Measurements from ENCODE around the gene PGAM2.

PGAM2 gene

DNA sequence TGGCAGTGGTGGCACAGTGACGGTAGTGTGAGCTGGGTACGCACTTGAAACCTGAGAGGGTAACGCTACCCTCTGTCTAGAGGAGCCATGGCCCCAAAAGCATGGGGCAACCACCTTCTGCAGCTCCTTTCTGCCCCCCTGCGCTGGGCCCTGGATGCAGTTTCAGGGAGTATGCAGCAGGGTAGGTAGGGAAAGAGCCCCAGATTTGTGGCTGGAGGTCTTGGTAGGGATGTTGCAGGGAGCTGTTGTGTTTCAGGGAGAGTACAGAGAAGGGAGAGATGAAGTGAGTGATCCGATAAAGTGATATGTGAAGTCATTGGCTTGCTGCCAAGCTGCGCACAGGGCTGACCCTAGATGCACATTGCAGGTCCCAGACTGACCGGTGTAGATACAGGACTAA, 2.7 kb upstream of the PGAM2 start:
- no peaks in the 10 kb centered on the region for H3K27me3 ChIP-seq (ENCODE audit: low read depth, low read length)
- H3K27ac ChIP-seq (ENCODE audit: low read length) = no peak overlapping the region
- H3K4me1 ChIP-seq (ENCODE audit: control insufficient read depth in 1 of 2, insufficient read depth in 2 of 2, low read length in 2 of 2) = peaks cover 12 to 27% of the 10 kb centered on the region in 2 donors
- H3K4me3 ChIP-seq (ENCODE audit: low read depth in 1 of 2, low read length in 2 of 2) = no peak overlapping the region
- peaks cover 6% of the 10 kb centered on the region in 2 donors for H3K36me3 ChIP-seq (ENCODE audit: control insufficient read depth in 1 of 2, insufficient read depth in 2 of 2, low read length in 2 of 2)
- no peaks in the 10 kb centered on the region for H3K9me3 ChIP-seq (ENCODE audit: control insufficient read depth in 1 of 2, low read length in 2 of 2)

DNA sequence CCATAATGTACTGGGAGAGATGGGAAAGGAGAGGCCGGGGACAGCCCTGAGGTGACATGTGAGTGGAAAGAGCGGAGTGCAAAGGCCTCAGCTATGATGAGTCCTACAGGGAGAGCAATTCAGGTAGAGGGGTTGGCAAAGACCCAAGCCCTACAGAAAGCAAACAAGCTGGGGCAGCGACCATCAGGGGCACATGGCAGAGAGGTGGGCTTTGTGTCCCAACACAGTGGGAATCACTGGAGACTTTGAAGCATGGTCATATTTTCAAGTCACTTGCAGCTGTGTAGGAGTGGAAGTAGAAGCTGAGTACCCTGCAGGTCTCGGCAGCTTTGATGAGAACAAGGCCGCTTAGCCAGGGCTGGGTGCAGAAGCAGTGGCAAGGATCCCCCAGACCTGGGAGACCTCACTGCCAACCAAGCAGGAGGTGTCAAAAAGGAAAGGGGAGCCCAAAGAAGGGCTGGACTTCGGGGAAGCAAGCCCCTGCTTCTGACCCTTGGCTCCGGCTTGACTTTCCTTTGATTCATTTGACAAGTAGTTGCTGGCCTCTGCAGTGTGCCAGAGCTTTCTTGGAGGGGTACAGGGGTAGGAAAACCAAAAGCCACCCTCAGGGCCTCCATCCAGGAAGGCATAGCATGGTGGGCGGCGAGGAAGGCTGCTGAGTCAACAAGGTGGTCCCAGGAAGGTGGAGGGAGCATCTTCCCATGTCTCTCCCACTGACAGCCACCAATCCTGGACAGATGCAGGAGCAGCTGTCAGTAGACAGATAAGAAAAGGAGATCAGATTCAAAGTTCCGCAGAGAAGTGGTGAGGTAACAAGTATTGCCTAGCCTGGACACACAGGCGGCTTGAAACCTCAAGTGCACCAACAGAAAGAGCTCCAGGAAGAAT, 1.9 kb upstream of the PGAM2 start:
- peaks cover 0 to 2% of the 10 kb centered on the region in 2 donors for H3K36me3 ChIP-seq (ENCODE audit: control insufficient read depth in 1 of 2, insufficient read depth in 2 of 2, low read length in 2 of 2)
- H3K4me3 ChIP-seq (ENCODE audit: low read depth in 1 of 2, low read length in 2 of 2) = no peak overlapping the region
- no peaks in the 10 kb centered on the region for H3K9me3 ChIP-seq (ENCODE audit: control insufficient read depth in 1 of 2, low read length in 2 of 2)
- no peak overlapping the region for H3K27ac ChIP-seq (ENCODE audit: low read length)
- H3K4me1 ChIP-seq (ENCODE audit: control insufficient read depth in 1 of 2, insufficient read depth in 2 of 2, low read length in 2 of 2) = peaks cover 5 to 20% of the 10 kb centered on the region in 2 donors
- no peaks in the 10 kb centered on the region for H3K27me3 ChIP-seq (ENCODE audit: low read depth, low read length)

DNA sequence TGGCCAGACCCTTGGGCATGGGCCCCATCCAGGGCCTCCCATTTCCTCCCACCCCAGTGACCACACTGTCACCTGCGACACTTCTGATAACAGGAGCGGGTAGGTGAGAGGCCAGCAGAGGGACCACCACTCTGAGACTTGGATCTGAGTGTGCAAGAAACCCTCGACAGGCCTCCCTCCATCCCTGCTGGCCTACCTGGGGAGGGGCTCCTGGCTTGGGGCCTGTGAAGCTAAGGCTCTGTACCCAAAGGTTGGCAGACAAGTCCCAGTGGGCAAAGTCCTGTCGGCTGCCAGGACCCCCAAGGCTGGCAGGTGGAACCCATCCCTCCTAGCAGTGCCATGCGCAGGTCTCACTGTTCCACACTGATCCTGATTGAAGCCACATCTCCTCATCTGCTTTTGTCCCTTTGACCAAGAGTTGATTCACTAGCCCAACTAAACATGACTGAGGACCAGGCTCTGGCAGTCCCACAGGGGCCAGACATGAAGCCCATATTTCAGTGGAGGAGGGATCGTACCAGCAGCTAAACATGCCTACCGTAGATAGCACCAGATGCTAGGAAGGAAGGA, 1.2 kb upstream of the PGAM2 start:
- Histone ChIP-seq H3K36me3 (ENCODE audit: control insufficient read depth in 1 of 2, insufficient read depth in 2 of 2, low read length in 2 of 2) (peaks cover 6 to 9% of the 10 kb centered on the region in 2 donors), H3K4me3 (ENCODE audit: low read depth in 1 of 2, low read length in 2 of 2) (no peak overlapping the region), H3K4me1 (ENCODE audit: control insufficient read depth in 1 of 2, insufficient read depth in 2 of 2, low read length in 2 of 2) (peaks cover 0 to 15% of the 10 kb centered on the region in 2 donors), H3K27ac (ENCODE audit: low read length) (no peak overlapping the region), H3K27me3 (ENCODE audit: low read depth, low read length) (no peaks in the 10 kb centered on the region), H3K9me3 (ENCODE audit: control insufficient read depth in 1 of 2, low read length in 2 of 2) (no peaks in the 10 kb centered on the region)

DNA sequence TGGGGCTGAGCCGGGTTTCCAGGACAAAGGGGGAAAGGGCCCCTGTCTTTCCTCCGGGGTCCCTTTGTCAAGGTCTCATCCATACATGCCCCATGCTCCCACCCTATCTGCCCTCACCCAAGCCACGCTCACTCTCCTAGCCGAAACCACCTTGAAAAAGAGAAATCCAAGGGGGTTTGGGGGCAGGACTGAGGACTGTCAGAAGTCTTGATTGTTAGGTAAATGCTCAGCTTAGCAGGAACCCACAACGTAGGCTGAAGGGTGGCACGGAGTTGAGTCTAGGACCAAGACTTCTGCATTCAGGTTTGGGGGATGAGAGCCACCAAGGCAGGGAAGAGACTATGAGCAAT, 719 bp upstream of the PGAM2 start:
- no peaks in the 10 kb centered on the region for H3K9me3 ChIP-seq (ENCODE audit: control insufficient read depth in 1 of 2, low read length in 2 of 2)
- H3K36me3 ChIP-seq (ENCODE audit: control insufficient read depth in 1 of 2, insufficient read depth in 2 of 2, low read length in 2 of 2) = peaks cover 9 to 14% of the 10 kb centered on the region in 2 donors
- no peak overlapping the region for H3K4me3 ChIP-seq (ENCODE audit: low read depth in 1 of 2, low read length in 2 of 2)
- no peak overlapping the region for H3K27ac ChIP-seq (ENCODE audit: low read length)
- peaks cover 0 to 15% of the 10 kb centered on the region in 2 donors for H3K4me1 ChIP-seq (ENCODE audit: control insufficient read depth in 1 of 2, insufficient read depth in 2 of 2, low read length in 2 of 2)
- H3K27me3 ChIP-seq (ENCODE audit: low read depth, low read length) = no peaks in the 10 kb centered on the region

DNA sequence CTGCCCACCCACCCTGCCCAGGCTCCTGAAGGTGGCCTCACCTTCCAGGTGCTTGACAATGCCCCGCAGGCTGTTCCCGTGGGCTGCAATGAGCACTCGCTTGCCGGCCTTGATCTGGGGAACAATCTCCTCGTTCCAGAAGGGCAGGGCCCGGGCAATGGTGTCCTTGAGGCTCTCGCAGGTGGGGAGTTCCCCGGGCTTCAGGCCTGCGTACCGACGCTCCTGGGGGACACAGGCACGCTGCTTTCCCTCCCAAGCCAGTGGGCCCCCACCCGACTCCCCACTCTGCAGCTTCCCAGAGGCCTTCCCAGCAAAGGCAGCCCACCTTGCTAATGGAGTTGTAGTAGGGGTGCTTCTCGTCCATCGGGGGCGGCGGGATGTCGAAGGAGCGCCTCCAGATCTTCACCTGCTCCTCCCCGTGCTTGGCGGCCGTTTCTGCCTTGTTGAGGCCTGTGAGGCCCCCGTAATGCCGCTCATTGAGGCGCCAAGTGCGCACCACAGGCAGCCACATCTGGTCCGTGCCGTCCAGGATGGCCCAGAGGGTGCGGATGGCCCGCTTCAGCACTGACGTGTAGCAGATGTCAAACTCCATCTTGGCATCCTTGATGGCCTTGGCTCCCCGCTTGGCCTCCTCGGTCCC, 456 bp downstream of the PGAM2 start:
- H3K36me3 ChIP-seq (ENCODE audit: control insufficient read depth in 1 of 2, insufficient read depth in 2 of 2, low read length in 2 of 2) = peaks cover 21 to 26% of the 10 kb centered on the region in 2 donors
- H3K4me3 ChIP-seq (ENCODE audit: low read depth in 1 of 2, low read length in 2 of 2) = no peak overlapping the region
- no peaks in the 10 kb centered on the region for H3K27me3 ChIP-seq (ENCODE audit: low read depth, low read length)
- peaks cover 0 to 15% of the 10 kb centered on the region in 2 donors for H3K4me1 ChIP-seq (ENCODE audit: control insufficient read depth in 1 of 2, insufficient read depth in 2 of 2, low read length in 2 of 2)
- H3K27ac ChIP-seq (ENCODE audit: low read length) = no peak overlapping the region
- H3K9me3 ChIP-seq (ENCODE audit: control insufficient read depth in 1 of 2, low read length in 2 of 2) = no peaks in the 10 kb centered on the region

DNA sequence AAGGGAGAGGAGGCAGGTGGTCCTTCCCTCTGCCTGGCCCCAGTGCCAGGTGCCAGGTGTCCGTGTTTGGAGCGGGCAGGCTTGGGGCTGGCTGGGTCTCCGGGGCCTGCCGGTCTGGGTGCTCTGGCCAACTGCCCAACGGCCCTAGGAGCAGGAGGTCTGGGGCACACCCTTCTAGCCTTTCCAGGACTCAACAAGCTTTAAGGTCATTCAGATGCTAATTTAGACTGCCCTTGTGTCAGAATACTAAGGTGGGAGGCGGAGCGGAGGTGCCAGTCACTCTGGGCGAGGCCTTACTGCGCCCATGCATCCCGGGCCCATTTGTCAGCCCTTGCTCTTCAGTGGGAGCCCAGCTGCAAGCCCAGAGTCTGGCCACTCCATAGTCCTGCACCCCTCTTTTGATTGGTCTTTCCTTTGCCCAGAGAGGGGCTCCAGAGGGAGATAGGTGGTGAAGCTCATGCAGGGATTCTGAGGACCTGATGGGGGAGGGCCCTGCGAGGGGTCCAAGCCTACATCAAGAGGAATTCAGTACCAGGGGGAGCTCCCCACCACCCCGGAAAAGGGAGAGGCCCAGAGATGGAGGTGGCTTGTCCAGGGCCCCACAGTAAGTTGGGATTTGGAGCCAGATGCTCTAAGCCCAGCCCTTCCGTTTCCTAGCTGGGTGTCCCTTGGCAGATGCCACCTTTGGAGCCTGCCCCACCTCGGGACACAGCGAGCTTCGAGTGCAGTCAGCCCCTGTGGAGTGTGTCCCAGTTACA, 1.3 kb downstream of the PGAM2 start:
- H3K9me3 ChIP-seq (ENCODE audit: control insufficient read depth in 1 of 2, low read length in 2 of 2) = no peaks in the 10 kb centered on the region
- H3K4me3 ChIP-seq (ENCODE audit: low read depth in 1 of 2, low read length in 2 of 2) = no peak overlapping the region
- H3K36me3 ChIP-seq (ENCODE audit: control insufficient read depth in 1 of 2, insufficient read depth in 2 of 2, low read length in 2 of 2) = peaks cover 29 to 35% of the 10 kb centered on the region in 2 donors
- no peaks in the 10 kb centered on the region for H3K27me3 ChIP-seq (ENCODE audit: low read depth, low read length)
- H3K4me1 ChIP-seq (ENCODE audit: control insufficient read depth in 1 of 2, insufficient read depth in 2 of 2, low read length in 2 of 2) = peaks cover 0 to 15% of the 10 kb centered on the region in 2 donors
- H3K27ac ChIP-seq (ENCODE audit: low read length) = no peak overlapping the region

DNA sequence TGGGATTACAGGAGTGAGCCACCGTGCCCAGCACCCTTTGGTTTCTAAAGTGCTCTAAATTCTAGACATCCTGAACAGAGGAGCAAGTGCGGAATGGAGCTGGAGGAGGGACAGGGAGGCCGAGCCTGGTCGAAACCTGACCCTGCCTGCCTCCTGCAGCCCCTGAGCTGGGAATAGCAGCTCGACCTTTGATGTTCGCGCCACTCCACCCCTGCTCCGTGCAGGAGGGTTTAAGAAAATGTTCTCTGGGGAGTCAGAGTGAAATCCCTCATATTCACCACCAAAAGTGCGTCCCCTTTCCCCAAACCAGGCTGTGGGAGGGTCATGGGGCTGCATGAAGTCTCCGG, 1.8 kb downstream of the PGAM2 start:
- H3K4me1 ChIP-seq (ENCODE audit: control insufficient read depth in 1 of 2, insufficient read depth in 2 of 2, low read length in 2 of 2) = peaks cover 0 to 15% of the 10 kb centered on the region in 2 donors

DNA sequence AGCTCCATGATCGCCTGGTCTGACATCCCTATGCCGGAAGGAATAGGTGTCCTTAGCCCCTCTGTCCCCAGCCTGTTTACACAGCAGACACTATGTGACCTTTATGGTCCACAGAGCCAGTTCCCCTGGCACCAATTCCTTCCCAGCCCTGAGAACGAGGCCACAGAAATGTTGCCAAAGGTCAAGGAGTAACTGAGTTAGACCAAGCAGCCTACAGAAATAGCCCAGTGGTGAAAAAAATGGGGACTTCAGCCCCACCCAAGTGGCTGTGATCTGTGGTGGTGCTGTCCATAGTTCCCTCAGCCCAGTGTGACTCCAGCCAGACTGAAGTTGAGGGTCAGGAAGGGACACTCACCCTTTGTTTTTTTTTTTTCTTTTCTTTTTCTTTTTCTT, 2.5 kb downstream of the PGAM2 start:
- Histone ChIP-seq H3K27me3 (ENCODE audit: low read depth, low read length) (no peaks in the 10 kb centered on the region), H3K36me3 (ENCODE audit: control insufficient read depth in 1 of 2, insufficient read depth in 2 of 2, low read length in 2 of 2) (peaks cover 40 to 46% of the 10 kb centered on the region in 2 donors), H3K9me3 (ENCODE audit: control insufficient read depth in 1 of 2, low read length in 2 of 2) (no peaks in the 10 kb centered on the region), H3K4me3 (ENCODE audit: low read depth in 1 of 2, low read length in 2 of 2) (no peak overlapping the region), H3K4me1 (ENCODE audit: control insufficient read depth in 1 of 2, insufficient read depth in 2 of 2, low read length in 2 of 2) (peaks cover 0 to 15% of the 10 kb centered on the region in 2 donors), H3K27ac (ENCODE audit: low read length) (no peak overlapping the region)

More for the DNA sequence above, 1.8 kb downstream of the PGAM2 start:
- H3K27ac ChIP-seq (ENCODE audit: low read length) = no peak overlapping the region
- peaks cover 35 to 40% of the 10 kb centered on the region in 2 donors for H3K36me3 ChIP-seq (ENCODE audit: control insufficient read depth in 1 of 2, insufficient read depth in 2 of 2, low read length in 2 of 2)
- H3K9me3 ChIP-seq (ENCODE audit: control insufficient read depth in 1 of 2, low read length in 2 of 2) = no peaks in the 10 kb centered on the region
- H3K27me3 ChIP-seq (ENCODE audit: low read depth, low read length) = no peaks in the 10 kb centered on the region
- no peak overlapping the region for H3K4me3 ChIP-seq (ENCODE audit: low read depth in 1 of 2, low read length in 2 of 2)

DNA sequence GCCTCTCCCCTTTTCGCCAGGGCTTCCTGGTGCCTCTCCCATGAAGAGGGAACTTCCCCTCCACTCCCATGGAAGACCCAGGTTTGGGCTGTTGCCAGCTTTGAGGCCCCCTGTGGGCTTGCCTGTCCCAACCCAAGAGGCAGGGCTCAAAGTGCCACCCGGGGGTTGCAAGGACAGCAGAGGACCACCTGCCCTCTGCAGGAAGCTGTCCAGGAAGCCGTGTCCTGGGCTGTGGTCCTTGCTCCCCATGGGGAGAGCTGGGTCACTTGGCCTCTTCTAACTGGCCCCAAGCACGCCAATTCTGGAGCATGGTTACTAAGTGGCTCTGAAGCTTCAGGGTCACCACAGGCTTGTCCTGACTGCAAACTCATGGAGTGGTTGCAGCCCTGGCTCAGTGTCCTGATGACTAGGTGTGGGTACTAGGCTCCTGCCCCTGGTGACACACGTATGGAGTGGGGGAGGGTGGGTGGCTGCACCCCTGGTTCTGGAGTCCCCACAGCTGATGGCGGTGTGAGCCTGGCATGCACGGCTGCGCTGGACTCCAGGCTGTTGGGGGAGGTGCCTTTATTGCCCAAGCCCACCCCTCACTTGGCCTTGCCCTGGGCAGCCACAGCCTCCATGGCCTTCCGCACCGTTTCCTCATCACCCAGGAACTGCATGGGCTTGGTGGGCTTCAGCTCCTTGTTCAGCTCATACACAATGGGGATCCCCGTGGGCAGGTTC, 3.0 kb downstream of the PGAM2 start:
- Histone ChIP-seq H3K27me3 (ENCODE audit: low read depth, low read length) (no peaks in the 10 kb centered on the region), H3K36me3 (ENCODE audit: control insufficient read depth in 1 of 2, insufficient read depth in 2 of 2, low read length in 2 of 2) (peaks cover 46 to 52% of the 10 kb centered on the region in 2 donors), H3K9me3 (ENCODE audit: control insufficient read depth in 1 of 2, low read length in 2 of 2) (no peaks in the 10 kb centered on the region), H3K27ac (ENCODE audit: low read length) (no peak overlapping the region), H3K4me3 (ENCODE audit: low read depth in 1 of 2, low read length in 2 of 2) (no peak overlapping the region), H3K4me1 (ENCODE audit: control insufficient read depth in 1 of 2, insufficient read depth in 2 of 2, low read length in 2 of 2) (peaks cover 0 to 15% of the 10 kb centered on the region in 2 donors)

DNA sequence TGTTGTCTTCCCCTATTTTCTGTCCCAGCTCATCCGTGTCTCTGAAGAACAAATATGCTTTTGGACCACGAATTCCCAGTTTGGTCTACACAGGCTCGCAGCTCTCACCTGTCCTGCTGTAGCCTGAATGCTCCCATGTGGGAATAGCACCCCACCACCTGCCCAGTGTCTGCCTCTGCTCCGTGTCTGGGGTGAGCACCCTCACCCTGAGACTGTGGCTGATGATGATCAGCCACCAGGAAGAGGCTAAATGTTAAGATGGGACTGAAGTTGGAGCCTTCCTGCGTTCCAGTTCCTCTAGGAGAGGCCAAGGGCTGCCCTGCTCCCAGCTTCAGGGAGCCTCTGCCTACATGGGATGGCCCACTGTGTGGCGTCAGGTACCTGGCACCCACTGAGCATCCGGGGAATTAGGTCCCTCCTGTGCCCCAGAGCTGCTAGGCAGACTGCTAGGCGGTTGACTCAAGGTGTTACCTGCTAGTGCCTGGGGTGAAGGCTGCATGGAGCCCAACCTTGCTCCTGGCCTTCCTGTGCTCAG, 3.7 kb downstream of the PGAM2 start:
- no peaks in the 10 kb centered on the region for H3K27me3 ChIP-seq (ENCODE audit: low read depth, low read length)
- no peaks in the 10 kb centered on the region for H3K9me3 ChIP-seq (ENCODE audit: control insufficient read depth in 1 of 2, low read length in 2 of 2)
- peaks cover 0 to 15% of the 10 kb centered on the region in 2 donors for H3K4me1 ChIP-seq (ENCODE audit: control insufficient read depth in 1 of 2, insufficient read depth in 2 of 2, low read length in 2 of 2)
- peaks cover 52 to 58% of the 10 kb centered on the region in 2 donors for H3K36me3 ChIP-seq (ENCODE audit: control insufficient read depth in 1 of 2, insufficient read depth in 2 of 2, low read length in 2 of 2)
- H3K4me3 ChIP-seq (ENCODE audit: low read depth in 1 of 2, low read length in 2 of 2) = no peak overlapping the region
- no peak overlapping the region for H3K27ac ChIP-seq (ENCODE audit: low read length)

Data from muscle layer of duodenum (tissue), 2 donors.